T-helper 1 cell treated with Interleukin-12 subunit alpha and Interleukin-12 subunit beta and Interleukin-4 antibody, amounts not matched to agents 30 μg/mL and 1 μg/mL, for 36 hours (primary cell): ENCODE results near the gene USP17L30.
"Not testable (repeated sequence)": the region's sequence is repeated elsewhere in the genome, so short reads cannot be mapped to it uniquely, and the experiment has no call there.

Source experiments
- H3K27ac Mint-ChIP-seq: one replicate; pipeline ENCODE4 v1.8.0; 2021; ENCODE audit warnings: mild to moderate bottlenecking, mixed read lengths
- H3K27me3 Mint-ChIP-seq: one replicate; pipeline ENCODE4 v1.8.0; 2021; ENCODE audit warnings: low read depth, mixed read lengths
- H3K36me3 Mint-ChIP-seq: one replicate; pipeline ENCODE4 v1.8.0; 2021; ENCODE audit warnings: low read depth, mixed read lengths
- H3K4me1 Mint-ChIP-seq: one replicate; pipeline ENCODE4 v1.8.0; 2021; ENCODE audit warnings: low read depth, mixed read lengths
- H3K4me3 Mint-ChIP-seq: one replicate; pipeline ENCODE4 v1.8.0; 2021; ENCODE audit warnings: mild to moderate bottlenecking, moderate library complexity, mixed read lengths
- H3K9me3 Mint-ChIP-seq: one replicate; pipeline ENCODE4 v1.8.0; 2021; ENCODE audit warnings: mixed read lengths

The USP17L30 gene

GRCh38 chr4:9362829-9363228, at the start of gene USP17L30:
Gene USP17L30 (plus strand): TSS chr4:9363129. CDS start chr4:9363129, 0 bp downstream.
- H3K27me3 Mint-ChIP-seq, H3K36me3 Mint-ChIP-seq, H3K4me1 Mint-ChIP-seq, H3K9me3 Mint-ChIP-seq, H3K4me3 Mint-ChIP-seq, H3K27ac Mint-ChIP-seq: not testable (repeated sequence)

DNA sequence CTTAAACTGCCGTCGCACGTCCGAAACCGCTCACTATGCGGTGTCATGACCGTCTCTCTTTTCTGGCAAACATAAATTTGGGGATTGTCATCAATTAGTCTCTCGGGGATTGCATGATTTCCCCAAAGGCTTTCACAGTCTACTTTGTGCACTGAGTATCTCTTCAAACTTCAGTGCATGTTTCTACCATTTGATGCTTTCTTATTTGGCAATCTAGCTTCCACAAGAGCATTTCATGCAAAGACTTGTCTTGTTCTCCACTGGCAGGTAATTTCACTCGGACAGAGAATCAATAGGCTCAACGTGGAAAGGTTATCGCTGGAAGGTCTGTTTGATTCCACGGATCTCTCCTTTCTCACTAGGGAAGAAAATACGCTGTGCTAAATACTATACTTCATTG, 38.7 kb upstream of the USP17L30 start:
- not testable (repeated sequence) for H3K27ac Mint-ChIP-seq, H3K9me3 Mint-ChIP-seq, H3K4me3 Mint-ChIP-seq, H3K4me1 Mint-ChIP-seq, H3K27me3 Mint-ChIP-seq, H3K36me3 Mint-ChIP-seq

GRCh38 chr4:9324865-9325264, 38.1 kb upstream of the USP17L30 start, which contains the start of gene USP17L24:
Gene USP17L24 (plus strand): TSS chr4:9325165. CDS start chr4:9325165, 0 bp downstream.
- not testable (repeated sequence) for H3K27me3 Mint-ChIP-seq, H3K4me1 Mint-ChIP-seq, H3K9me3 Mint-ChIP-seq, H3K36me3 Mint-ChIP-seq, H3K4me3 Mint-ChIP-seq, H3K27ac Mint-ChIP-seq

GRCh38 chr4:9329611-9330010, 33.3 kb upstream of the USP17L30 start, which contains the start of gene USP17L25:
Gene USP17L25 (plus strand): TSS chr4:9329911. CDS start chr4:9329911, 0 bp downstream.
- H3K4me3 Mint-ChIP-seq, H3K27ac Mint-ChIP-seq, H3K4me1 Mint-ChIP-seq, H3K27me3 Mint-ChIP-seq, H3K9me3 Mint-ChIP-seq, H3K36me3 Mint-ChIP-seq: not testable (repeated sequence)

GRCh38 chr4:9334358-9334757, 28.6 kb upstream of the USP17L30 start, which contains the start of gene USP17L26:
Gene USP17L26 (plus strand): TSS chr4:9334658. CDS start chr4:9334658, 0 bp downstream.
- not testable (repeated sequence) for H3K9me3 Mint-ChIP-seq, H3K27ac Mint-ChIP-seq, H3K36me3 Mint-ChIP-seq, H3K27me3 Mint-ChIP-seq, H3K4me1 Mint-ChIP-seq, H3K4me3 Mint-ChIP-seq

DNA sequence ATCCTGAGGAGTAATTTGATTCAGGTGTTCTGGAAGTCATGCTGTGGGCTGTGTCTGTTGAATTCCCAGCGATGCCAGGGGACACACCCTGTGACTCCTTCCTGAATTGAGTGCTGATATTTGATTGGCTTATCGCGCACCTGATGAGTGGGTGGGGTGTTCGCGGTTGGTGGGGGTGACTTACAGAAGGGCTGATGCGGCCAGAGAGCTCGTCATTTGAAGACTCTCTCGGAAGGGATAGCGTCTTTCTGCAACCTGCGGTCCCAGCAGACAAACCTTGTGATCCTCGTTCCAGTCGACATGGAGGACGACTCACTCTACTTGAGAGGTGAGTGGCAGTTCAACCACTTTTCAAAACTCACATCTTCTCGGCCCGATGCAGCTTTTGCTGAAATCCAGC, 23.8 kb upstream of the USP17L30 start, which contains the start of gene USP17L5:
TSS of gene USP17L5 (plus strand) at position 301 of the 400 bp plus-strand sequence. CDS start at position 301, 0 bp downstream.
- not testable (repeated sequence) for H3K27me3 Mint-ChIP-seq, H3K4me3 Mint-ChIP-seq, H3K27ac Mint-ChIP-seq, H3K4me1 Mint-ChIP-seq, H3K36me3 Mint-ChIP-seq, H3K9me3 Mint-ChIP-seq

- not testable (repeated sequence) for H3K27ac Mint-ChIP-seq, H3K36me3 Mint-ChIP-seq, H3K4me3 Mint-ChIP-seq, H3K4me1 Mint-ChIP-seq, H3K27me3 Mint-ChIP-seq, H3K9me3 Mint-ChIP-seq
Measured at GRCh38 chr4:9343848-9344247, 19.1 kb upstream of the USP17L30 start, which contains the start of gene USP17L27. Gene USP17L27 (plus strand): TSS chr4:9344148. CDS start chr4:9344148, 0 bp downstream.

- H3K4me3 Mint-ChIP-seq, H3K27ac Mint-ChIP-seq, H3K9me3 Mint-ChIP-seq, H3K4me1 Mint-ChIP-seq, H3K36me3 Mint-ChIP-seq, H3K27me3 Mint-ChIP-seq: not testable (repeated sequence)
Measured at GRCh38 chr4:9348593-9348992, 14.3 kb upstream of the USP17L30 start, which contains the start of gene USP17L28. Gene USP17L28 (plus strand): TSS chr4:9348893. CDS start chr4:9348893, 0 bp downstream.

GRCh38 chr4:9350866-9351265, 12.1 kb upstream of the USP17L30 start:
- not testable (repeated sequence) for H3K27me3 Mint-ChIP-seq, H3K4me1 Mint-ChIP-seq, H3K36me3 Mint-ChIP-seq, H3K27ac Mint-ChIP-seq, H3K4me3 Mint-ChIP-seq, H3K9me3 Mint-ChIP-seq

DNA sequence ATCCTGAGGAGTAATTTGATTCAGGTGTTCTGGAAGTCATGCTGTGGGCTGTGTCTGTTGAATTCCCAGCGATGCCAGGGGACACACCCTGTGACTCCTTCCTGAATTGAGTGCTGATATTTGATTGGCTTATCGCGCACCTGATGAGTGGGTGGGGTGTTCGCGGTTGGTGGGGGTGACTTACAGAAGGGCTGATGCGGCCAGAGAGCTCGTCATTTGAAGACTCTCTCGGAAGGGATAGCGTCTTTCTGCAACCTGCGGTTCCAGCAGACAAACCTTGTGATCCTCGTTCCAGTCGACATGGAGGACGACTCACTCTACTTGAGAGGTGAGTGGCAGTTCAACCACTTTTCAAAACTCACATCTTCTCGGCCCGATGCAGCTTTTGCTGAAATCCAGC, 9.6 kb upstream of the USP17L30 start, which contains the start of gene USP17L29:
TSS of gene USP17L29 (plus strand) at position 301 of the 400 bp plus-strand sequence. CDS start at position 301, 0 bp downstream.
- not testable (repeated sequence) for H3K4me3 Mint-ChIP-seq, H3K27me3 Mint-ChIP-seq, H3K27ac Mint-ChIP-seq, H3K9me3 Mint-ChIP-seq, H3K4me1 Mint-ChIP-seq, H3K36me3 Mint-ChIP-seq

DNA sequence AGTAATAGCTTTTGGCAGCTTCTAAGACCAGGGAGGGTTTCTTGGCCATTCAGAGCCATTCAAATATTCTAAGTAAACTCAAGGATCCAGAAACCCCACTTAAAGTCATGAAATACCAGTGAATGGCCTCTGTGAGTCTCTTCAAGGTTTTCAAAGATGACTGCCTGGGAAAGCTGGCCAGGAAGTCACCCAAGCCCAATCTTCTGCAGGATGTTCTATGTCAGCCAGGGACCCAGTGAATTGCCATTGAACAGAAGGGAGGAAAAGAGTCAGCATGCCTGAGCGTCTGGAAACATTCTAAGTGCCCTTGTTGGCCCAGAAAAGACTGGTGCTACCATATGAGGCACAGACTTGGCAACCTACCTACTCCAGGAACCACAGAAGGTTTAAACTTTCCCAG, 17.0 kb downstream of the USP17L30 start:
- H3K4me3 Mint-ChIP-seq = peak overlapping the region; percentile 14
- H3K27me3 Mint-ChIP-seq, H3K4me1 Mint-ChIP-seq, H3K9me3 Mint-ChIP-seq, H3K27ac Mint-ChIP-seq, H3K36me3 Mint-ChIP-seq: not testable (repeated sequence)

DNA sequence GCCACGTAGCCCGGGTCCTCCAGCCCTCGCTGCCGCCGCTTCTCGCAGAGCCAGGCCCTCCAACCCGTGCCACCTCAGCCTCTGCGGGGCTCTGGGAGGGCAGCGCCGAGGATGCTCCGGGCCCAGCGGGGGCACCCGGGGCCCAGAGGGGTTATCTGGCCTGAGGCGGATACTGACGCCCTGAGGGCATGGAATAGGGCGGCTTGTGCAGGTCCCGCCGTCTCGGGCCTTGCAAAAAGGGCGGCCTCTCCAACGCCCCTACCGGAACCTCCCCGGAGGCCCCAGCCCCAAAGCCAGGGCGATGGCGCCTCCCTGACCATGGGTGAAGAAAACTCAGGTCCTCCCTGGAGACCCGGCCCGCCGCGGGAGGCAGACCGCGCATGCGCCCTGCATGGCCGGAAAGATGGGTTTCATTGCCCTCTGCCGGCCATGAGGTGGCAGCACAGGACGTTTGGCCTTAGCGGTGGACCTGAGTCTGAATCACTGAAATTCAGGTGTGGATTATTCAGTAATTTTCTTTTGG, 18.1 kb downstream of the USP17L30 start:
- not testable (repeated sequence) for H3K4me1 Mint-ChIP-seq, H3K36me3 Mint-ChIP-seq, H3K27me3 Mint-ChIP-seq, H3K27ac Mint-ChIP-seq, H3K9me3 Mint-ChIP-seq
- H3K4me3 Mint-ChIP-seq = peak overlapping the region; percentile 37

DNA sequence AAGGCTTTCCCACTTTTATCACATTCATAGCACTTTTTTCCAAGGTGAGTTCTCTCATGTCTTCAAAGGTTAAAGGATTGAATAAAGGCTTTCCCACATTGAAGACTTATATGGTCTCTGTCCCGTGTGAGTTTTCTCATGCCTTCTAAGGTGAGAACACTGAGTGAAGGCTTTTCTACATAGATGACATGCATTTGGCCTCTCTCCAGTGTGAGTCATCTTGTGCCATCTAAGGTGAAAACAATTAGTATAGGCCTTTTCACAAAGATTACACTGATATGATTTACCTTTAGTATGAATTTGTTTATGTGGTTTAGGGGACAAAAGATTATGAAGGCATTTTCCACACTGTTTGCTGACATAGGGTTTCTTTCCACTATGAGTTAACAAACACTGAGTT, 21.2 kb downstream of the USP17L30 start:
- Mint-ChIP-seq H3K27me3 (no peaks in the 10 kb centered on the region), H3K36me3 (no peaks in the 10 kb centered on the region), H3K4me3 (no peak overlapping the region), H3K9me3 (no peaks in the 10 kb centered on the region), H3K4me1 (no peaks in the 10 kb centered on the region), H3K27ac (no peak overlapping the region)

- H3K4me1 Mint-ChIP-seq, H3K27me3 Mint-ChIP-seq, H3K4me3 Mint-ChIP-seq, H3K9me3 Mint-ChIP-seq, H3K36me3 Mint-ChIP-seq, H3K27ac Mint-ChIP-seq: not testable (repeated sequence)
Measured at GRCh38 chr4:9389001-9389400, 26.1 kb downstream of the USP17L30 start.

GRCh38 chr4:9405774-9406173, 42.8 kb downstream of the USP17L30 start:
- H3K4me3 Mint-ChIP-seq, H3K27ac Mint-ChIP-seq, H3K4me1 Mint-ChIP-seq, H3K27me3 Mint-ChIP-seq, H3K36me3 Mint-ChIP-seq, H3K9me3 Mint-ChIP-seq: not testable (repeated sequence)

DNA sequence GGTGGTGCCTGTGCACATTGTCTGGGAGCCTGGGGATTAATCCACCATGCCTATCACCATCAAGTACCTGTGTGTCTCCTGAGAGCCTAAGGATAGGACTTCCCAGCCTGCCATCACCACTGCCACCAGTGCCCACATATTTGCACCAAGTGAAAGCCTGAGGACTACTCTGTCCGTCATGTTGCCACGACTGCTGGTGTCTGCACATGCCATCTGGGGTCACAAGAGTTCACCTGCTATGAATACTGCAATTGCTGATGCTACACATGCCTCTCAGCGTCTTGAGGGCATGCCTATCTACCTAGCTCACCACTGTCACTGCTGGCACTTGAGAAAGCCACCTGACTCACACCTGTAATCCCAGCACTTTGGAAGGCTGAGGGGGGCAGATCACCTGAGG, 43.6 kb downstream of the USP17L30 start:
- not testable (repeated sequence) for H3K4me1 Mint-ChIP-seq, H3K36me3 Mint-ChIP-seq, H3K27ac Mint-ChIP-seq, H3K27me3 Mint-ChIP-seq, H3K9me3 Mint-ChIP-seq, H3K4me3 Mint-ChIP-seq
